ENCODE measurements around the gene DRD4.

- TF ChIP-seq POLR2AphosphoS5 (IDR thresholded peaks at IDR 0.05; ENCODE audit: borderline replicate concordance, low read depth, low read length) (no peak), EZH2 (IDR thresholded peaks at IDR 0.05) (no peak), FOXP2 (optimal IDR thresholded peaks at IDR 0.05; ENCODE audit: control extremely low read depth, extremely low read length, insufficient read depth) (no peak)
Observed at GRCh38 chr11:607020-607780, 29.9 kb upstream of the DRD4 start.
